Central memory CD4-positive, alpha-beta T cell (primary cell): ENCODE data around the gene EBLN2.

Source experiments
- DNase-seq: peaks from one replicate; pipeline ENCODE4 v3.0.0; 2022

Gene EBLN2

GRCh38 chr3:73108750-73109149 is 47.3 kb downstream of the EBLN2 start:
- DNase-seq: no peak

- DNase-seq: no peak
These were observed 49.1 kb downstream of the EBLN2 start for GRCh38 chr3:73110530-73110929.
